Neural crest cell (in vitro differentiated cells): Measurements from ENCODE around the gene SPR. TPM values are rescaled to one million over a fixed set of nuclear protein-coding genes. Genes with fewer than 3 reads are reported as not detected.
A peak's percentile ranks its signal among the peaks of the same experiment; 100 is the strongest.

Experiments used
- DNase-seq: peaks from one replicate; pipeline ENCODE4 v3.0.0; 2021; ENCODE audit warnings: low read depth, mixed read lengths, low spot score
- H3K27ac Mint-ChIP-seq: one replicate; pipeline ENCODE4 v1.8.0; 2021; ENCODE audit warnings: mild to moderate bottlenecking, mixed read lengths; ENCODE audit not compliant: unreplicated experiment
- H3K27me3 Mint-ChIP-seq: 2 replicates; pipeline ENCODE4 v1.8.0; 2021; ENCODE audit warnings: low read depth, mild to moderate bottlenecking, mixed read lengths
- H3K36me3 Mint-ChIP-seq: 2 replicates; pipeline ENCODE4 v1.8.0; 2021; ENCODE audit warnings: low read depth, mild to moderate bottlenecking, mixed read lengths
- H3K4me1 Mint-ChIP-seq: 2 replicates; pipeline ENCODE4 v1.8.0; 2021; ENCODE audit warnings: mixed read lengths
- H3K4me3 Mint-ChIP-seq: one replicate; pipeline ENCODE4 v1.8.0; 2021; ENCODE audit warnings: mild to moderate bottlenecking, mixed read lengths
- H3K9me3 Mint-ChIP-seq: 2 replicates; pipeline ENCODE4 v1.8.0; 2021; ENCODE audit warnings: mixed read lengths
- CTCF ChIP-seq: fragments of 200-600 bp; sonication (generic); conservative IDR thresholded peaks from 2 replicates; pipeline ENCODE4 v1.5.0; 2021; ENCODE audit warnings: antibody characterized with exemption, mild to moderate bottlenecking
- long read RNA-seq: library from polyadenylated mRNA; unstranded; transcript quantifications from one replicate; pipeline ENCODE4 v2.0.0, GENCODE V29; 2020
- total RNA-seq: library from RNA; stranded (reverse); gene quantifications from 2 replicates; pipeline ENCODE4 v1.2.1, GENCODE V29; 2021

Gene SPR
- total RNA-seq: 5.8 and 6.3 TPM in 2 replicates
- long read RNA-seq: 0 reads

- peak; percentile 55 for DNase-seq
- H3K27ac Mint-ChIP-seq: peak within 1 kb of the TSS; percentile 67
- H3K4me1 Mint-ChIP-seq: peaks cover 9% of the 10 kb centered on the region
Measured at GRCh38 chr2:72887032-72887739, at the start of gene SPR. SPR (plus strand) TSS chr2:72887408; CDS start chr2:72887433, 25 bp downstream.

DNA sequence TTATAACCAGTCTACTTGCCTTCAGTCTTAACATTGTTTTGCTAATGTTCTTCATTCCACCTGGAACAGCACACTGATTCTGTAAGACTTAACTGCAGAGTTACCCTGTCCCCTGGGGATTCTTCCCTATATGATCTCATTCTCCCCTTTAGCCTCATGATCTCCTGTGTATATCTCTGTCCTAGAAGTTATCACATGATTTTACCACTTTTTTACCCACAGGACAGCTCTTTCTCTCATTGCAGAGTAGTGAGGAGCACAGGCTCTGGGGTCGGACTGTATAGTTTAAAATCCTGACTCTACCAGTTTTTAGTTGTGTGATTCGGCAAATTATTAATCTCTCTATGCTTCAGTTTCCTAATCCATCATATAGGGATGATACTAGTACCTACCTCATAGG, 47.1 kb upstream of the SPR start:
- no peaks in the 10 kb centered on the region for H3K36me3 Mint-ChIP-seq
- H3K4me3 Mint-ChIP-seq: no peak overlapping the region
- peaks cover 17% of the 10 kb centered on the region for H3K27me3 Mint-ChIP-seq
- peaks cover 4% of the 10 kb centered on the region for H3K9me3 Mint-ChIP-seq
- H3K27ac Mint-ChIP-seq: no peak overlapping the region
- H3K4me1 Mint-ChIP-seq: no peaks in the 10 kb centered on the region
- DNase-seq: no peak
- TF ChIP-seq CTCF: no peak

More at GRCh38 chr2:72887032-72887739, at the start of gene SPR:
- Mint-ChIP-seq H3K9me3 (no peaks in the 10 kb centered on the region), H3K4me3 (peak within 1 kb of the TSS; percentile 87), H3K27me3 (peaks cover 61% of the 10 kb centered on the region), H3K36me3 (no peaks in the 10 kb centered on the region)
- no peak for TF ChIP-seq CTCF

DNA sequence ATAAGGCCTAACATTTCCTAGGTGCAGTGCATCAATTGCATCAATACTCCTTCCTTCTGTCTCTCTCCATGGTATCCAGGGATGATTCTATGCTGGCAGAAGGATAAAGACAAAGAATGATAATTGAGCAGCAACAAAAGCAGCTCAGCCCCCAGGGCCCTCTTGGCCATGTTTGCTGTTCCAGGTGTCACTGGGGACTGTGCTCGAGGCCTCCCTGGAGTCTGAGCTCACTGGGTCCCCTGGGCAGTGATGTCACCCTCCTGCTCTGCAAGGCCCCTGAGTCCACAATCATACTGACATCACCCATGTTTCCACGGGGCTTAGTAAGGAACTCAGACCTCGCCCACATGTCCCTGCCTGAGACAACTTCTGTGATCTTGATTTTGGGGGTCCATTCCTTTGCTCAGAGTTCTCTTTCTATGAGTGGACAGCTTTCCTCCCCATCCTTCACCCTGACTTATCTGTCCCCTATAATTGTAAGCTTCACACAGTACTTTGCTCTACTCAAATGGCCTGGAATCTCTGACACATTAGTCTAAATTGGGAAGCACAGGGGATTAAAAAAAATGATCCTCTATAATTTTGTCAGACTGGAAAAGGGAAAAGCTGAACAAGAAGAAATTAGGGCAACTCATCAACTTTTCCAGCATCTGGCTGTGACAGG, 45.6 kb upstream of the SPR start:
- no peaks in the 10 kb centered on the region for H3K4me1 Mint-ChIP-seq
- no peak for DNase-seq

GRCh38 chr2:72843301-72843700, 43.9 kb upstream of the SPR start:
- no peaks in the 10 kb centered on the region for H3K27me3 Mint-ChIP-seq
- H3K4me1 Mint-ChIP-seq: no peaks in the 10 kb centered on the region
- no peak for DNase-seq
- TF ChIP-seq CTCF: no peak
- no peak overlapping the region for H3K4me3 Mint-ChIP-seq
- H3K27ac Mint-ChIP-seq: no peak overlapping the region
- no peaks in the 10 kb centered on the region for H3K36me3 Mint-ChIP-seq
- peaks cover 4% of the 10 kb centered on the region for H3K9me3 Mint-ChIP-seq

More for the DNA sequence above, 45.6 kb upstream of the SPR start:
- TF ChIP-seq CTCF: no peak
- H3K9me3 Mint-ChIP-seq: peaks cover 4% of the 10 kb centered on the region
- no peak overlapping the region for H3K4me3 Mint-ChIP-seq
- no peaks in the 10 kb centered on the region for H3K36me3 Mint-ChIP-seq
- peaks cover 3% of the 10 kb centered on the region for H3K27me3 Mint-ChIP-seq
- H3K27ac Mint-ChIP-seq: peak overlapping the region; percentile 57

DNA sequence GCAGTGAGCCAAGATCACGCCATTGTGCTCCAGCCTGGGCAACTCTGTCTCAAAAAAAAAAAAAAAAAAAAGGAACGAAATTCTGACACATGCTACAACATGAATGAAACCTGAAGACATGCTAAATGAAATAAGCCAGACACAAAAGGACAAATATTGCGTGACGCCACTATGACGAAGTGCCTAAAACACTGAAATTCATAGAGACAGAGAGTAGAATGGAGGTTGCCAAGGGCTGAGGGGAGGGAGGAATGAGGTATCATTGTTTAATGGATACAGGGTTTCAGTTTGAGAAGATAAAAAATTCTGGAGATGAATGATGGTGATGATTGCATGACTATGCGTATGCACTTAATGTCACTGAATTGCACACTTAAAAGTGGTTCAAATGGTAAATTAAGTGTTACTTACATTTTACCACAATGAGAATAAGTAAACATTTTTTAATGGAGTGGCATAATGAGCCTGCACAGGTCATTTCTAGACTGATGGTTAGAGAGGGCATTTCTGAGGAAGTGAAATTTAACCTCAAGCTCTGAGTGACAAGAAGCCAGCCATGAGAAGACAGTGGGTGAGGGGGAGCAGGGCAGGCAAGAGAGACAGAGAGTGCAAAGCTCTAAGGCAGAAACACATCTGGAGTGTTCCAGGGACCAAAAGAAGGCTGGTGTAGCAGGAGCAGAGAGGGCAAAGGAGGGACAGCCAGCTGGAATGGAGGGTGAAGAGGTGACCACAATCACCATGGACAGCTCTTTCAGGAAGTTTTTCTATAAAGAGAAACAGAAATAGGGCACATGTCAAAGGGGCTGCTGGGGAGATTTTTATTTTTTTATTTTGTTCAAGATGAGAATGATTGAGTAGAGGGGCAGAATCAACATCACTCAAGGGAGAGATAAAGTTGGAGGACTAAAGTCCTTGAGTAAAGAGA, 40.8 kb upstream of the SPR start:
- Mint-ChIP-seq H3K27ac (no peak overlapping the region), H3K36me3 (no peaks in the 10 kb centered on the region), H3K9me3 (no peaks in the 10 kb centered on the region), H3K4me1 (no peaks in the 10 kb centered on the region), H3K4me3 (no peak overlapping the region), H3K27me3 (peaks cover 3% of the 10 kb centered on the region)
- no peak for TF ChIP-seq CTCF
- no peak for DNase-seq
